Glutamatergic neuron (in vitro differentiated cells): ENCODE measurements around the gene MPZL3. TPM values are rescaled to one million over a fixed set of nuclear protein-coding genes. Genes with fewer than 3 reads are reported as not detected.
"Not testable (repeated sequence)": the region's sequence is repeated elsewhere in the genome, so short reads cannot be mapped to it uniquely, and the experiment has no call there.

Experiments used
- DNase-seq: peaks from one replicate; pipeline ENCODE4 v3.0.0; 2022
- H3K27ac Mint-ChIP-seq: one replicate; pipeline ENCODE4 v1.8.0; 2020; ENCODE audit warnings: mild to moderate bottlenecking, mixed read lengths, inconsistent platforms; ENCODE audit not compliant: unreplicated experiment
- H3K27me3 Mint-ChIP-seq: one replicate; pipeline ENCODE4 v1.8.0; 2020; ENCODE audit warnings: mild to moderate bottlenecking, moderate library complexity, mixed read lengths, inconsistent platforms; ENCODE audit not compliant: unreplicated experiment
- H3K36me3 Mint-ChIP-seq: one replicate; pipeline ENCODE4 v1.8.0; 2020; ENCODE audit warnings: mild to moderate bottlenecking, mixed read lengths, inconsistent platforms; ENCODE audit not compliant: unreplicated experiment
- H3K4me1 Mint-ChIP-seq: one replicate; pipeline ENCODE4 v1.8.0; 2020; ENCODE audit warnings: mild to moderate bottlenecking, low read depth, mixed read lengths, inconsistent platforms; ENCODE audit not compliant: unreplicated experiment
- H3K4me3 Mint-ChIP-seq: one replicate; pipeline ENCODE4 v1.8.0; 2020; ENCODE audit warnings: mild to moderate bottlenecking, mixed read lengths, inconsistent platforms; ENCODE audit not compliant: unreplicated experiment
- H3K9me3 Mint-ChIP-seq: one replicate; pipeline ENCODE4 v1.8.0; 2020; ENCODE audit warnings: mild to moderate bottlenecking, moderate library complexity, mixed read lengths, inconsistent platforms; ENCODE audit not compliant: unreplicated experiment
- CTCF ChIP-seq: fragments of 200-600 bp; sonication (generic); IDR thresholded peaks from one replicate; pipeline ENCODE4 v1.5.0; 2021; ENCODE audit not compliant: partially characterized antibody, unreplicated experiment
- total RNA-seq: library from RNA; stranded (reverse); fragmentation: NEBNext Ultra II Directional; extraction: Animal tissue kit (Norgen Biotek cat#: 25700); gene quantifications from one replicate; pipeline ENCODE4 v1.2.1, GENCODE V29; 2021; ENCODE audit not compliant: unreplicated experiment

MPZL3 gene
- total RNA-seq, 1 donor from 2014 or later, result 0.54 TPM

GRCh38 chr11:118194835-118195627 lies 57.1 kb downstream of the MPZL3 start:
- Mint-ChIP-seq H3K9me3 (peaks cover 4% of the 10 kb centered on the region), H3K27me3 (peaks cover 3% of the 10 kb centered on the region), H3K4me1 (no peaks in the 10 kb centered on the region), H3K36me3 (peaks cover 14% of the 10 kb centered on the region), H3K27ac (no peak overlapping the region), H3K4me3 (no peak overlapping the region)
- no peak for DNase-seq
- no peak for TF ChIP-seq CTCF

- H3K4me1 Mint-ChIP-seq, result no peaks in the 10 kb centered on the region
- no peak for DNase-seq
- peaks cover 14% of the 10 kb centered on the region for H3K36me3 Mint-ChIP-seq
- H3K4me3 Mint-ChIP-seq, result no peak overlapping the region
- peaks cover 4% of the 10 kb centered on the region for H3K9me3 Mint-ChIP-seq
- peaks cover 3% of the 10 kb centered on the region for H3K27me3 Mint-ChIP-seq
- no peak for TF ChIP-seq CTCF
- H3K27ac Mint-ChIP-seq, result no peak overlapping the region
Measured at GRCh38 chr11:118193910-118194566, 58.1 kb downstream of the MPZL3 start.

- H3K9me3 Mint-ChIP-seq, H3K4me1 Mint-ChIP-seq, H3K27me3 Mint-ChIP-seq, H3K27ac Mint-ChIP-seq, H3K4me3 Mint-ChIP-seq, DNase-seq: not testable (repeated sequence)
- H3K36me3 Mint-ChIP-seq, result peaks cover 14% of the 10 kb centered on the region
Measured at GRCh38 chr11:118192817-118193216, 59.3 kb downstream of the MPZL3 start.

- not testable (repeated sequence) for H3K27ac Mint-ChIP-seq, H3K9me3 Mint-ChIP-seq, H3K27me3 Mint-ChIP-seq, DNase-seq, H3K4me1 Mint-ChIP-seq, H3K4me3 Mint-ChIP-seq
- H3K36me3 Mint-ChIP-seq, result peaks cover 14% of the 10 kb centered on the region
Measured at GRCh38 chr11:118190942-118191506, 61.1 kb downstream of the MPZL3 start.

GRCh38 chr11:118186346-118187107 lies 65.6 kb downstream of the MPZL3 start:
- H3K27ac Mint-ChIP-seq, result no peak overlapping the region

More at GRCh38 chr11:118186346-118187107, 65.6 kb downstream of the MPZL3 start:
- Mint-ChIP-seq H3K9me3 (peaks cover 6% of the 10 kb centered on the region), H3K36me3 (peaks cover 9% of the 10 kb centered on the region), H3K27me3 (peaks cover 4% of the 10 kb centered on the region), H3K4me3 (no peak overlapping the region), H3K4me1 (no peaks in the 10 kb centered on the region)
- TF ChIP-seq CTCF, result no peak
- DNase-seq, result no peak
